ENCODE data around the gene KIAA1549.

DNA sequence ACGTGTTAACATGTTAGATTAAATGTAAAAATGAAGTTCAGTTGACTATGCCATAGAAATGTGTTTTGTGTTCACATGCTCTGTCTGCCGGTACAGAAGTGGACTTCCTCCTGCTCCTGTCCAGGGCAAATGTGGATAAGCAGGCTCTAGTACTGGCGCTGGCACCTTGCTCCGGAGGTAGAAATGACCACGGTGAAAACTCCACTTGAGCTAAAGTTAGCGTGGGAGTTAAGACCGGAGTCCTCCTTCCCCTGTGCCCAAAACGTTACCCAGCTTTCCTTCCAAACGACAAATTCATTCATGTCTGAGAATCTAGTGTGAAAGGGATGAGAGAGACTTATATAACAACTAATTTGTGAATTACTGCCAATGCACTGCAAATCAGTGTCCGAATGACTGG, 148.2 kb downstream of the KIAA1549 start:
- TF ChIP-seq SUPT20H (IDR thresholded peaks at IDR 0.05; ENCODE audit: borderline replicate concordance, control insufficient read depth, low read depth, low read length) (no peak), MYC (IDR thresholded peaks at IDR 0.05; ENCODE audit: insufficient read depth, insufficient read length, insufficient replicate concordance, low read length, severe bottlenecking) (no peak), MAX (IDR thresholded peaks at IDR 0.05; ENCODE audit: low read depth, low read length) (no peak), CTCF (IDR thresholded peaks at IDR 0.05 in 2 of 3, conservative IDR thresholded peaks at IDR 0.05 in 1 of 3; ENCODE audit: control insufficient read depth in 2 of 3, extremely low read depth in 1 of 3, insufficient read depth in 1 of 3, low read depth in 3 of 3, low read length in 3 of 3) (no peak), ETV6 (conservative IDR thresholded peaks at IDR 0.05 in 1 of 2, IDR thresholded peaks at IDR 0.05 in 1 of 2; ENCODE audit: borderline replicate concordance in 1 of 2, low read depth in 1 of 2) (no peak), SIX5 (IDR thresholded peaks at IDR 0.05; ENCODE audit: low read depth, low read length, severe bottlenecking) (no peak)
- TF ChIP-seq, protein P1, sequence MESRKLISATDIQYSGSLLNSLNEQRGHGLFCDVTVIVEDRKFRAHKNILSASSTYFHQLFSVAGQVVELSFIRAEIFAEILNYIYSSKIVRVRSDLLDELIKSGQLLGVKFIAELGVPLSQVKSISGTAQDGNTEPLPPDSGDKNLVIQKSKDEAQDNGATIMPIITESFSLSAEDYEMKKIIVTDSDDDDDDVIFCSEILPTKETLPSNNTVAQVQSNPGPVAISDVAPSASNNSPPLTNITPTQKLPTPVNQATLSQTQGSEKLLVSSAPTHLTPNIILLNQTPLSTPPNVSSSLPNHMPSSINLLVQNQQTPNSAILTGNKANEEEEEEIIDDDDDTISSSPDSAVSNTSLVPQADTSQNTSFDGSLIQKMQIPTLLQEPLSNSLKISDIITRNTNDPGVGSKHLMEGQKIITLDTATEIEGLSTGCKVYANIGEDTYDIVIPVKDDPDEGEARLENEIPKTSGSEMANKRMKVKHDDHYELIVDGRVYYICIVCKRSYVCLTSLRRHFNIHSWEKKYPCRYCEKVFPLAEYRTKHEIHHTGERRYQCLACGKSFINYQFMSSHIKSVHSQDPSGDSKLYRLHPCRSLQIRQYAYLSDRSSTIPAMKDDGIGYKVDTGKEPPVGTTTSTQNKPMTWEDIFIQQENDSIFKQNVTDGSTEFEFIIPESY (IDR thresholded peaks at IDR 0.05) = no peak
